HepG2 (cell line): ENCODE measurements around the gene SAP25. TPM values are rescaled to one million over a fixed set of nuclear protein-coding genes. Genes with fewer than 3 reads are reported as not detected.

Experiments used
- ATAC-seq: fragments of 200-7000 bp; cut with Tn5 transposase; 3 replicates; pipeline ENCODE4 v1.9.1; 2020; ENCODE audit warnings: mild to moderate bottlenecking, moderate library complexity
- BruUV-seq: library from RNA; stranded (reverse); fragments of 400-500 nt; replicated peaks from 2 replicates; lab custom pipeline; 2021; lab: Mats Ljungman, UMichigan
- CTCF ChIA-PET: fragments of 300-600 bp; formaldehyde crosslinking; extraction: SDS; loops from one replicate; lab custom pipeline; 2021; ENCODE audit warnings: low total read pairs, inconsistent platforms, low intra/inter-chr PET ratio; lab: Yijun Ruan, JAX
- POLR2A ChIA-PET: fragments of 350-600 bp; sonication (Branson Sonifier 250); formaldehyde crosslinking; loops from one replicate; lab custom pipeline; 2020; ENCODE audit warnings: antibody characterized with exemption, inconsistent platforms; lab: Yijun Ruan, JAX
- DNase-seq: peaks from one replicate; pipeline ENCODE4 v3.0.0-alpha.2; 2015; ENCODE audit warnings: low spot score
- FAIRE-seq: peaks from 3 replicates; lab custom pipeline; 2011; peaks lifted over from hg19 to GRCh38; lab: Jason Lieb, UNC
- H2AFZ ChIP-seq: one replicate; pipeline ENCODE4 v1.6.1; 2011; ENCODE audit warnings: low read length, inconsistent platforms
- H3K27ac ChIP-seq: fragments of 300-600 bp; 3 replicates; pipeline ENCODE4 v1.8.0; 2011; ENCODE audit warnings: mixed run types, mild to moderate bottlenecking, mixed read lengths, low read length, inconsistent platforms; ENCODE audit not compliant: insufficient read depth; ENCODE audit errors: extremely low read length
- H3K27me3 ChIP-seq, 2 experiments: fragments of 200-600 bp in 1 of 2; 2 replicates in 1 of 2; 3 replicates in 1 of 2; pipeline versions ENCODE4 v1.6.0 to v1.8.0; 2011; ENCODE audit warnings: low read length in 2 of 2, mild to moderate bottlenecking in 2 of 2, moderate library complexity in 2 of 2, inconsistent platforms in 1 of 2; ENCODE audit not compliant: insufficient read depth in 2 of 2, control insufficient read depth in 1 of 2
- H3K36me3 ChIP-seq, 2 experiments: fragments of 200-600 bp in 1 of 2; replicated peaks in 1 of 2; 2 replicates in 1 of 2; 3 replicates in 1 of 2; pipeline versions ENCODE4 v1.5.1 to v1.8.0; 2011; ENCODE audit warnings: low read length in 2 of 2, inconsistent platforms in 1 of 2; ENCODE audit not compliant: insufficient read depth in 2 of 2, control insufficient read depth in 1 of 2
- H3K4me1 ChIP-seq: 2 replicates; pipeline ENCODE4 v1.5.1; 2012; ENCODE audit warnings: low read length, inconsistent platforms; ENCODE audit not compliant: insufficient read depth
- H3K4me2 ChIP-seq: 2 replicates; pipeline ENCODE4 v1.6.0; 2011; ENCODE audit warnings: low read depth, low read length, inconsistent platforms
- H3K4me3 ChIP-seq, 3 experiments: fragments of 200-600 bp in 1 of 3; sonication (generic), shearing (Covaris generic) in 1 of 3; replicated peaks in 1 of 3; 2 replicates each; pipeline ENCODE4 v1.5.1; 2011 to 2016; ENCODE audit warnings: low read length in 3 of 3, inconsistent platforms in 2 of 3, low read depth in 2 of 3, mild to moderate bottlenecking in 2 of 3, control low read depth in 1 of 3, mixed read lengths in 1 of 3; ENCODE audit not compliant: insufficient read depth in 1 of 3
- H3K79me2 ChIP-seq: one replicate; pipeline ENCODE4 v1.6.1; 2011; ENCODE audit warnings: low read length, inconsistent platforms; ENCODE audit not compliant: insufficient read depth
- H3K9ac ChIP-seq: 2 replicates; pipeline ENCODE4 v1.6.0; 2011; ENCODE audit warnings: mild to moderate bottlenecking, low read depth, low read length, inconsistent platforms; ENCODE audit not compliant: insufficient read depth
- H3K9me3 ChIP-seq: 2 replicates; pipeline ENCODE4 v1.5.1; 2012; ENCODE audit warnings: mild to moderate bottlenecking, low read length
- H4K20me1 ChIP-seq: 2 replicates; pipeline ENCODE4 v1.6.0; 2011; ENCODE audit warnings: inconsistent platforms, mild to moderate bottlenecking, low read length, moderate library complexity; ENCODE audit not compliant: insufficient read depth
- AGO2 ChIP-seq: fragments of 200-400 bp; formaldehyde crosslinking; optimal IDR thresholded peaks from 2 replicates; pipeline ENCODE3; 2017; ENCODE audit warnings: mild to moderate bottlenecking, low read depth, low read length, moderate library complexity
- AKAP8 ChIP-seq: sonication (generic); formaldehyde crosslinking; IDR thresholded peaks from 2 replicates; pipeline ENCODE4 v1.5.1; 2020; ENCODE audit warnings: mild to moderate bottlenecking, missing genetic modification reagents
- DRAP1 ChIP-seq: IDR thresholded peaks from 2 replicates; pipeline ENCODE4 v1.6.1; 2016; ENCODE audit warnings: missing genetic modification reagents, missing compliant biosample characterization
- HNRNPL ChIP-seq: fragments of 200-400 bp; formaldehyde crosslinking; IDR thresholded peaks from 2 replicates; pipeline ENCODE4 v1.6.1; 2017; ENCODE audit warnings: mild to moderate bottlenecking, low read depth, low read length
- JDP2 ChIP-seq: sonication (generic); formaldehyde crosslinking; IDR thresholded peaks from 2 replicates; pipeline ENCODE4 v1.8.1; 2022; ENCODE audit warnings: missing genetic modification reagents, borderline replicate concordance
- KLF13 ChIP-seq: sonication (generic); formaldehyde crosslinking; IDR thresholded peaks from 2 replicates; pipeline ENCODE4 v1.4.0; 2020; ENCODE audit warnings: mild to moderate bottlenecking, missing genetic modification reagents
- MNT ChIP-seq: fragments of 450-650 bp; IDR thresholded peaks from 2 replicates; pipeline ENCODE4 v1.6.1; 2016
- POLR2A ChIP-seq, 2 experiments: IDR thresholded peaks; 2 replicates each; pipeline ENCODE4 v1.6.1; 2011; ENCODE audit warnings: low read depth in 2 of 2, low read length in 2 of 2, mild to moderate bottlenecking in 1 of 2, moderate library complexity in 1 of 2; ENCODE audit not compliant: insufficient read depth in 1 of 2
- POLR2AphosphoS2 ChIP-seq: IDR thresholded peaks from 2 replicates; pipeline ENCODE4 v1.6.1; 2011; ENCODE audit warnings: low read depth, low read length, improper control_type of control experiment
- SNRNP70 ChIP-seq: fragments of 200-400 bp; formaldehyde crosslinking; IDR thresholded peaks from 2 replicates; pipeline ENCODE4 v1.6.1; 2017; ENCODE audit warnings: mild to moderate bottlenecking, low read depth, low read length, moderate library complexity
- ZFAT ChIP-seq: sonication (generic); formaldehyde crosslinking; conservative IDR thresholded peaks from 2 replicates; pipeline ENCODE4 v1.8.1; 2023; ENCODE audit warnings: missing genetic modification reagents, inconsistent platforms
- ZNF451 ChIP-seq: sonication (generic); formaldehyde crosslinking; IDR thresholded peaks from 2 replicates; pipeline ENCODE4 v1.5.0; 2020; ENCODE audit warnings: mild to moderate bottlenecking, missing genetic modification reagents
- ZNF609 ChIP-seq: sonication (generic); formaldehyde crosslinking; IDR thresholded peaks from 2 replicates; pipeline ENCODE4 v1.4.0; 2020; ENCODE audit warnings: mild to moderate bottlenecking, missing genetic modification reagents, borderline replicate concordance
- WGBS: methylation state at CpG from one replicate; pipeline ENCODE4 v1.1.6; 2017; ENCODE audit warnings: low lambda C conversion rate; 5-methylcytosine and 5-hydroxymethylcytosine counted together
- in situ Hi-C: cut with HindIII; loops from 2 replicates; pipeline ENCODE4 v1.10.0; 2017; ENCODE audit warnings: low pct_unique_long_range_greater_than_20kb; ENCODE audit not compliant: extremely low pct_ligation_motif_present
- intact Hi-C: fragments of 100-400 bp; cut with micrococcal nuclease; formaldehyde crosslinking; loops from one replicate; pipeline ENCODE4 v1.10.0; 2022; ENCODE audit not compliant: unreplicated experiment
- polyA plus RNA-seq, 8 experiments: library from polyadenylated mRNA; depleted of rRNA in 3 of 8; stranded (reverse) in 7 of 8; unstranded in 1 of 8; fragments of >200 nt; fragmentation: Illumina TruSeq in 4 of 8; extraction: Trizol in 4 of 8; gene quantifications; 2 replicates each; pipeline versions ENCODE4 v1.2.1 to v1.2.3, GENCODE V29; 2011 to 2016; ENCODE audit warnings: low read depth in 4 of 8, missing spikeins in 1 of 8, mixed read lengths in 1 of 8; ENCODE audit not compliant: insufficient read depth in 1 of 8
- total RNA-seq, 5 experiments: library from RNA; depleted of rRNA; stranded (reverse); fragments of >200 nt; fragmentation: Illumina TruSeq; extraction: Trizol; gene quantifications; 2 replicates each; pipeline ENCODE4 v1.2.3, GENCODE V29; 2016; ENCODE audit warnings: low read depth in 1 of 5

The SAP25 gene
- total and polyA plus RNA-seq, 2 of the 13 experiments (the other 11 are each of a cell fraction or from before 2014, with no cell fraction given): 0.15 to 0.20 TPM

GRCh38 chr7:100574362-100575205, 884 bp upstream of the SAP25 start (continued):
- TF ChIP-seq POLR2AphosphoS2 (peak; percentile 46; the same call in 1 of the 2 replicates), DRAP1 (CRISPR knock-in tag) (no peak), SNRNP70 (0 out of 2 replicates have a peak, but pooled peaks have one; percentile 22), ZNF451 (no peak), HNRNPL (peak; percentile 13; the same call in 1 of the 2 replicates)

- POLR2A ChIA-PET: interaction anchor here (0.8 to 3.3 kb wide), 3 partner anchors 8 to 83 kb away, joined by 3 to 73 read pairs (median 8); partner anchors contain the start of genes FBXO24 and LRCH4
- Histone ChIP-seq H3K4me2 (peak overlapping the region; percentile 78; the same call in 1 of the 2 replicates), H3K9ac (peak overlapping the region; percentile 77; the same call in 1 of the 2 replicates), H3K79me2 (no peaks in the 10 kb centered on the region), H3K27me3 (no peaks in the 10 kb centered on the region), H3K4me1 (peaks cover 51% of the 10 kb centered on the region), H2AFZ (no peak overlapping the region), H3K36me3 (peaks cover 5 to 14% of the 10 kb centered on the region in 2 experiments; a peak in 1 of 5 replicates), H3K4me3 (no peak overlapping the region; a peak in 1 of 6 replicates), H3K27ac (no peak overlapping the region), H4K20me1 (no peaks in the 10 kb centered on the region), H3K9me3 (no peaks in the 10 kb centered on the region)
- 87% methylated on average over 5 of the region's 30 CpGs for WGBS
- intact Hi-C loops: no loop called here
- ATAC-seq: peak; percentile 2
- BruUV-seq: no TSS peak
- DNase-seq: no peak
- CTCF ChIA-PET: interaction anchor here (1.3 kb wide), 1 partner anchor 15 kb away, joined by 4 read pairs; no protein-coding TSS in a partner anchor
- FAIRE-seq: no peak
- in situ Hi-C loops: no loop called here
- no peak for TF ChIP-seq KLF13 (CRISPR knock-in tag)
- TF ChIP-seq JDP2 (CRISPR knock-in tag): no peak
- peak; percentile 4; the same call in 1 of the 2 replicates for TF ChIP-seq AKAP8
- TF ChIP-seq POLR2A (IDR thresholded peaks at IDR 0.05; ENCODE audit: insufficient read depth in 1 of 2, low read depth in 2 of 2, low read length in 2 of 2): peak in 1 of 2 experiments; percentile 39; a peak in 1 of 4 replicates
- TF ChIP-seq ZFAT (CRISPR knock-in tag): no peak
- peak; percentile 79 for TF ChIP-seq AGO2
- TF ChIP-seq MNT: no peak
- no peak for TF ChIP-seq ZNF609 (CRISPR knock-in tag)
These were observed 588 bp downstream of the SAP25 start for GRCh38 chr7:100572949-100573675.
